ENCODE data around the gene OSBP.

Gene OSBP

GRCh38 chr11:59534676-59535075 is 80.9 kb downstream of the OSBP start:
- no peak overlapping the region for H3K4me3 ChIP-seq (ENCODE audit: low read length)
- H3K27me3 ChIP-seq (ENCODE audit: low read depth, low read length): no peaks in the 10 kb centered on the region
- no peak overlapping the region for H3K4me2 ChIP-seq (ENCODE audit: low read length)
- H3K27ac ChIP-seq (ENCODE audit: low read length): no peak overlapping the region
- H3K4me1 ChIP-seq (ENCODE audit: low read length): peaks cover 4% of the 10 kb centered on the region
- no peaks in the 10 kb centered on the region for H4K20me1 ChIP-seq (ENCODE audit: insufficient read depth, low read length)
- TF ChIP-seq, protein P1, sequence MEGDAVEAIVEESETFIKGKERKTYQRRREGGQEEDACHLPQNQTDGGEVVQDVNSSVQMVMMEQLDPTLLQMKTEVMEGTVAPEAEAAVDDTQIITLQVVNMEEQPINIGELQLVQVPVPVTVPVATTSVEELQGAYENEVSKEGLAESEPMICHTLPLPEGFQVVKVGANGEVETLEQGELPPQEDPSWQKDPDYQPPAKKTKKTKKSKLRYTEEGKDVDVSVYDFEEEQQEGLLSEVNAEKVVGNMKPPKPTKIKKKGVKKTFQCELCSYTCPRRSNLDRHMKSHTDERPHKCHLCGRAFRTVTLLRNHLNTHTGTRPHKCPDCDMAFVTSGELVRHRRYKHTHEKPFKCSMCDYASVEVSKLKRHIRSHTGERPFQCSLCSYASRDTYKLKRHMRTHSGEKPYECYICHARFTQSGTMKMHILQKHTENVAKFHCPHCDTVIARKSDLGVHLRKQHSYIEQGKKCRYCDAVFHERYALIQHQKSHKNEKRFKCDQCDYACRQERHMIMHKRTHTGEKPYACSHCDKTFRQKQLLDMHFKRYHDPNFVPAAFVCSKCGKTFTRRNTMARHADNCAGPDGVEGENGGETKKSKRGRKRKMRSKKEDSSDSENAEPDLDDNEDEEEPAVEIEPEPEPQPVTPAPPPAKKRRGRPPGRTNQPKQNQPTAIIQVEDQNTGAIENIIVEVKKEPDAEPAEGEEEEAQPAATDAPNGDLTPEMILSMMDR (IDR thresholded peaks at IDR 0.05; ENCODE audit: low read depth, low read length): no peak
- no peak for TF ChIP-seq EZH2phosphoT487 (IDR thresholded peaks at IDR 0.05; ENCODE audit: low read depth)
- no peaks in the 10 kb centered on the region for H3K79me2 ChIP-seq (ENCODE audit: low read length)
- no peaks in the 10 kb centered on the region for H3K36me3 ChIP-seq (replicated peaks; ENCODE audit: low read depth, low read length)
- no peak overlapping the region for H2AFZ ChIP-seq (ENCODE audit: low read depth, low read length)
- H3K9me3 ChIP-seq (ENCODE audit: insufficient read depth, low read length): no peaks in the 10 kb centered on the region
- no peak overlapping the region for H3K9ac ChIP-seq (ENCODE audit: low read length)

DNA sequence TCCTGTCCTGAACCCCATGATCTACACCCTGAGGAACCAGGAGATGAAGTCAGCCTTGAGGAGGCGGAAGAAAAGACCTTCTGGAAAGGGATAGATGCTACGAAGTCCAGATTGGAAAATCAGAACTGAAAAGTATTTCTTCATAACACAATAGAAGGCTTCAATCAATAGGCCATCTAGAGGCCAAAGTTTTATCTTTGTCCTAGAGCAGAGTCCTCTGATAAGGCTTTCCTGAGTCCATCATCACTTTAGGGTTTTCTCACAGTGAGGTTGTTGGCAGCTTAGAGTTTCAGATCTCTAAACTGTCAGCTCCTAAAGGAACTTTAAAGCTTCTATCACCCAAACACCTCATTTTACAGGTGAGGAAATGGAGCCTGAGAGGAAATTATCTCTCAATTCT is 83.0 kb downstream of the OSBP start:
- TF ChIP-seq EZH2phosphoT487 (IDR thresholded peaks at IDR 0.05; ENCODE audit: low read depth): no peak
- no peaks in the 10 kb centered on the region for H3K36me3 ChIP-seq (replicated peaks; ENCODE audit: low read depth, low read length)
- H3K4me3 ChIP-seq (ENCODE audit: low read length): no peak overlapping the region
- H3K9ac ChIP-seq (ENCODE audit: low read length): no peak overlapping the region
- no peaks in the 10 kb centered on the region for H4K20me1 ChIP-seq (ENCODE audit: insufficient read depth, low read length)
- H2AFZ ChIP-seq (ENCODE audit: low read depth, low read length): 0 out of 2 replicates have a peak overlapping the region, but pooled peaks have one; percentile 39
- no peaks in the 10 kb centered on the region for H3K79me2 ChIP-seq (ENCODE audit: low read length)
- no peak overlapping the region for H3K27ac ChIP-seq (ENCODE audit: low read length)
- peaks cover under 1% of the 10 kb centered on the region for H3K4me1 ChIP-seq (ENCODE audit: low read length)
- no peaks in the 10 kb centered on the region for H3K27me3 ChIP-seq (ENCODE audit: low read depth, low read length)
- H3K4me2 ChIP-seq (ENCODE audit: low read length): no peak overlapping the region
- no peaks in the 10 kb centered on the region for H3K9me3 ChIP-seq (ENCODE audit: insufficient read depth, low read length)

- Histone ChIP-seq H3K27me3 (ENCODE audit: low read depth, low read length) (no peaks in the 10 kb centered on the region; the same call in 1 of the 2 replicates), H3K36me3 (replicated peaks; ENCODE audit: low read depth, low read length) (no peaks in the 10 kb centered on the region), H3K4me2 (ENCODE audit: low read length) (no peak overlapping the region), H3K4me1 (ENCODE audit: low read length) (no peaks in the 10 kb centered on the region), H3K9me3 (ENCODE audit: insufficient read depth, low read length) (no peaks in the 10 kb centered on the region), H2AFZ (ENCODE audit: low read depth, low read length) (no peak overlapping the region), H3K27ac (ENCODE audit: low read length) (no peak overlapping the region), H3K9ac (ENCODE audit: low read length) (no peak overlapping the region), H3K79me2 (ENCODE audit: low read length) (no peaks in the 10 kb centered on the region), H3K4me3 (ENCODE audit: low read length) (no peak overlapping the region), H4K20me1 (ENCODE audit: insufficient read depth, low read length) (no peaks in the 10 kb centered on the region)
- TF ChIP-seq EZH2phosphoT487 (IDR thresholded peaks at IDR 0.05; ENCODE audit: low read depth): no peak
- TF ChIP-seq, protein P1 (IDR thresholded peaks at IDR 0.05; ENCODE audit: low read depth, low read length): no peak
Observed at GRCh38 chr11:59528711-59529110, 86.9 kb downstream of the OSBP start.

Measured in OCI-LY3 (cell line).